ENCODE data around the gene RANBP17. TPM values are rescaled to one million over a fixed set of nuclear protein-coding genes. Genes with fewer than 3 reads are reported as not detected.
"Not testable (repeated sequence)": the region's sequence is repeated elsewhere in the genome, so short reads cannot be mapped to it uniquely, and the experiment has no call there.

The RANBP17 gene
- total RNA-seq, 4 donors from 2014 or later, result 0.61 to 9.3 (median 1.9) TPM

GRCh38 chr5:170913573-170913972 is 51.8 kb downstream of the RANBP17 start:
- Histone ChIP-seq H3K9me3 (no peaks in the 10 kb centered on the region), H3K36me3 (no peaks in the 10 kb centered on the region), H3K27ac (no peak overlapping the region), H3K4me1 (no peaks in the 10 kb centered on the region), H3K27me3 (no peaks in the 10 kb centered on the region), H3K4me3 (no peak overlapping the region)
- no peak for TF ChIP-seq POLR2A (IDR thresholded peaks at IDR 0.05)
- TF ChIP-seq, protein P1, sequence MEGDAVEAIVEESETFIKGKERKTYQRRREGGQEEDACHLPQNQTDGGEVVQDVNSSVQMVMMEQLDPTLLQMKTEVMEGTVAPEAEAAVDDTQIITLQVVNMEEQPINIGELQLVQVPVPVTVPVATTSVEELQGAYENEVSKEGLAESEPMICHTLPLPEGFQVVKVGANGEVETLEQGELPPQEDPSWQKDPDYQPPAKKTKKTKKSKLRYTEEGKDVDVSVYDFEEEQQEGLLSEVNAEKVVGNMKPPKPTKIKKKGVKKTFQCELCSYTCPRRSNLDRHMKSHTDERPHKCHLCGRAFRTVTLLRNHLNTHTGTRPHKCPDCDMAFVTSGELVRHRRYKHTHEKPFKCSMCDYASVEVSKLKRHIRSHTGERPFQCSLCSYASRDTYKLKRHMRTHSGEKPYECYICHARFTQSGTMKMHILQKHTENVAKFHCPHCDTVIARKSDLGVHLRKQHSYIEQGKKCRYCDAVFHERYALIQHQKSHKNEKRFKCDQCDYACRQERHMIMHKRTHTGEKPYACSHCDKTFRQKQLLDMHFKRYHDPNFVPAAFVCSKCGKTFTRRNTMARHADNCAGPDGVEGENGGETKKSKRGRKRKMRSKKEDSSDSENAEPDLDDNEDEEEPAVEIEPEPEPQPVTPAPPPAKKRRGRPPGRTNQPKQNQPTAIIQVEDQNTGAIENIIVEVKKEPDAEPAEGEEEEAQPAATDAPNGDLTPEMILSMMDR (IDR thresholded peaks at IDR 0.05), result no peak
- WGBS, 2 donors, result 69 to 70% methylated on average over 3 of the region's 3 CpGs
- no peak for DNase-seq
- intact Hi-C loops (cut with DNase I), result no loop called here

GRCh38 chr5:170917113-170917512 is 55.3 kb downstream of the RANBP17 start:
- Histone ChIP-seq H3K4me3 (no peak overlapping the region), H3K36me3 (no peaks in the 10 kb centered on the region), H3K27ac (no peak overlapping the region), H3K27me3 (no peaks in the 10 kb centered on the region), H3K4me1 (peaks cover 0 to under 1% (median 0%) of the 10 kb centered on the region in 3 donors), H3K9me3 (no peaks in the 10 kb centered on the region)
- DNase-seq, result no peak
- no peak for TF ChIP-seq POLR2A (IDR thresholded peaks at IDR 0.05)
- TF ChIP-seq, protein P1 (IDR thresholded peaks at IDR 0.05), result no peak
- intact Hi-C loops (cut with DNase I), result no loop called here

DNA sequence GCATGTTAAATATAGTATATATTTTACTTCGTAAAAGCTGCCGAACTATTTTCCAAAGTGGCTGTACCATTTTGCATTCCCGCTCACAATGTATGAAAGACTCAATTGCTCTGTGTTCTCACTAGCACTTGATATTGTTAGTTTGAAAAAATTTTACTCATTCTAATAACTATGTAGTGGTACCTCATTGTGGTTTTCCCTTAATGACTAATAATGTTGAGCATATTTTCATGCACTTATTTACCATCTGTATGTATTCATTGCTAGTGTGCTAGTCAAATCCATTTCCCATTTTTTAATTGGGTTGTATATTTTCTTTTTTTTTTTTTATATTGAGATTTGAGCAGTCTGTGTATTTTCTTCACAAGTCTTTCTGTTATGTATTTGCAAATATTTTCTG is 58.4 kb downstream of the RANBP17 start:
- Histone ChIP-seq H3K27ac (no peak overlapping the region), H3K4me3 (no peak overlapping the region), H3K27me3 (no peaks in the 10 kb centered on the region), H3K4me1 (peaks cover 0 to 6% (median 0%) of the 10 kb centered on the region in 3 donors), H3K36me3 (no peaks in the 10 kb centered on the region), H3K9me3 (no peaks in the 10 kb centered on the region)
- intact Hi-C loops (cut with DNase I), result no loop called here
- no peak for TF ChIP-seq POLR2A (IDR thresholded peaks at IDR 0.05)
- TF ChIP-seq, protein P1 (IDR thresholded peaks at IDR 0.05), result no peak
- WGBS, 2 donors, result 90 to 92% methylated on average over 3 of the region's 3 CpGs
- DNase-seq, result no peak

DNA sequence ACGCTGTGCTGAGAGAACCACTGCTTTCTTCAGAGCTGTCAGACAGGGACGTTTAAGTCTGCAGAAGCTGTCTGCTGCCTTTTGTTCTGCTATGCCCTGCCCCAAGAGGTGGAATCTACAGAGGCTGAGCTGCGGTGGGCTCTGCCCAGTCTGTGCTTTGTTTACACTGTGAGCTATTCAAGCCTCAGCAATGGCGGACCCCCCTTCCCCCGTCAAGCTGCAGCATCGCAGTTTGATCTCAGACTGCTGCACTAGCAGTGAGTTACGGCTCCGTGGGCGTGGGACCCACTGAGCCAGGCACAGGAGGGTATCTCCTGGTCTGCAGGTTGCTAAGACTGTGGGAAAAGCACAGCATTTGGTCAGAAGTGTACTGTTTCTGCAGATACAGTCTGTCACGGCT is 60.5 kb downstream of the RANBP17 start:
- intact Hi-C loops (cut with DNase I); H3K27ac ChIP-seq; H3K4me1 ChIP-seq; DNase-seq; H3K27me3 ChIP-seq; H3K36me3 ChIP-seq; H3K9me3 ChIP-seq; H3K4me3 ChIP-seq: not testable (repeated sequence)
- whole genome bisulfite sequencing, 2 donors, result 40 to 41% methylated on average over 1 to 4 of the region's 10 CpGs

DNA sequence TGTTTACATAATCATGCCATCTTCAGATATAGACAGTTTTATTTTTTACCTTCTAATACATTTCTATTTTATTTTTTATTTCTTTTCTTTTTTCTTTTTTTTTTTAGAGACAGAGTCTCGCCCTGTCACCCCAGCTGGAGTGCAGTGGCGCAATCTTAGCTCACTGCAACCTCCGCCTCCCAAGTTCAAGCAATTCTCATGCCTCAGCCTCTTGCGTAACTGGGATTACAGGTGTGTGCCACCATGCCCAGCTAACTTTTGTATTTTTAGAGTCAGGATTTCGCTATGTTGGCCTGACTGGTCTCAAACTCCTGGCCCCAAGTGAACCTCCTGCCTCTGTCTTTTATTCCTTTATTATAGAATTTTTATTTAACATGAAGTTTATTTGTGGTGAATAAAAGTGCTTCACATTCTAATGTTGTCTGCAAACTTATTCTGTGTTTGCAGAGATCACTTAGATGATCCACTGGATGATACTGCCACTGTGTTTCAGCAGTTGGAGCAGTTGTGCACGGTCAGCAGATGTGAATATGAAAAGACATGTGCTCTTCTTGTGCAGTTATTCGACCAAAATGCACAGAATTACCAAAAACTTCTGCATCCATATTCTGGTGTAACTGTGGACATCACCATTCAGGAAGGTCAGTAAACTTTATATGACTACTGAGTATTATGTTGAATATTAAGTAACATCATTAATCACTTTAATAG is 62.2 kb downstream of the RANBP17 start:
- Histone ChIP-seq H3K4me1 (peaks cover 0 to 6% (median 0%) of the 10 kb centered on the region in 3 donors), H3K27ac (no peak overlapping the region), H3K4me3 (no peak overlapping the region), H3K27me3 (no peaks in the 10 kb centered on the region), H3K9me3 (no peaks in the 10 kb centered on the region), H3K36me3 (no peaks in the 10 kb centered on the region)
- 60 to 72% methylated on average over 7 of the region's 7 CpGs for WGBS, 2 donors
- TF ChIP-seq, protein P1 (IDR thresholded peaks at IDR 0.05), result no peak
- TF ChIP-seq POLR2A (IDR thresholded peaks at IDR 0.05), result no peak
- no peak for DNase-seq
- intact Hi-C loops (cut with DNase I), result no loop called here

GRCh38 chr5:170935534-170936218 is 73.9 kb downstream of the RANBP17 start:
- H3K4me1 ChIP-seq; H3K27me3 ChIP-seq; H3K36me3 ChIP-seq; DNase-seq; H3K9me3 ChIP-seq; H3K4me3 ChIP-seq; intact Hi-C loops (cut with DNase I); H3K27ac ChIP-seq: not testable (repeated sequence)
- WGBS, 2 donors, result 70 to 90% methylated on average over 2 to 12 of the region's 18 CpGs
